ENCODE results near the gene ZBTB5. TPM values are rescaled to one million over a fixed set of nuclear protein-coding genes. Genes with fewer than 3 reads are reported as not detected.

The ZBTB5 gene
- total and polyA plus RNA-seq, 2 of the 13 experiments (the other 11 are each of a cell fraction or from before 2014, with no cell fraction given) = 12.5 to 20.5 TPM

GRCh38 chr9:37464426-37465248 is 613 bp downstream of the ZBTB5 start (continued):
- TF ChIP-seq ZNF276 (CRISPR knock-in tag; IDR thresholded peaks at IDR 0.05; ENCODE audit: low read depth) = 0 out of 2 replicates have a peak, but pooled peaks have one; percentile 23
- TF ChIP-seq ZNF460 (CRISPR knock-in tag; IDR thresholded peaks at IDR 0.05; ENCODE audit: borderline replicate concordance) = no peak
- TF ChIP-seq MXD3 (CRISPR knock-in tag; IDR thresholded peaks at IDR 0.05) = peak; percentile 41; the same call in 1 of the 2 replicates
- no peak; the same call in 1 of the 2 replicates for TF ChIP-seq RAD21 (CRISPR knock-in tag; IDR thresholded peaks at IDR 0.05)
- TF ChIP-seq ZNF746 (CRISPR knock-in tag; IDR thresholded peaks at IDR 0.05) = peak; percentile 71; the same call in 1 of the 2 replicates
- TF ChIP-seq ZNF331 (CRISPR knock-in tag; IDR thresholded peaks at IDR 0.05) = 0 out of 2 replicates have a peak, but pooled peaks have one; percentile 19
- peak; percentile 73 for TF ChIP-seq PHF8 (CRISPR knock-in tag; IDR thresholded peaks at IDR 0.05)
- TF ChIP-seq AHR (CRISPR knock-in tag; IDR thresholded peaks at IDR 0.05) = 0 out of 2 replicates have a peak, but pooled peaks have one; percentile 49
- peak; percentile 34; the same call in 1 of the 2 replicates for TF ChIP-seq ZNF576 (CRISPR knock-in tag; IDR thresholded peaks at IDR 0.05)
- TF ChIP-seq SNAPC5 (CRISPR knock-in tag; IDR thresholded peaks at IDR 0.05; ENCODE audit: borderline replicate concordance) = peak; percentile 32; the same call in 1 of the 2 replicates
- no peak for TF ChIP-seq ZNF883 (CRISPR knock-in tag; IDR thresholded peaks at IDR 0.05; ENCODE audit: not compliant biosample characterization)
- 0 out of 2 replicates have a peak, but pooled peaks have one; percentile 48 for TF ChIP-seq ZNF280B (CRISPR knock-in tag; IDR thresholded peaks at IDR 0.05; ENCODE audit: borderline replicate concordance)
- peak; percentile 46 for TF ChIP-seq RBM39 (IDR thresholded peaks at IDR 0.05; ENCODE audit: low read depth, low read length, poor library complexity, severe bottlenecking)
- no peak for TF ChIP-seq AKNA (CRISPR knock-in tag; IDR thresholded peaks at IDR 0.05; ENCODE audit: borderline replicate concordance)
- no peak for TF ChIP-seq SP4 (CRISPR knock-in tag; IDR thresholded peaks at IDR 0.05)
- TF ChIP-seq TSC22D2 (CRISPR knock-in tag; IDR thresholded peaks at IDR 0.05; ENCODE audit: borderline replicate concordance) = 0 out of 2 replicates have a peak, but pooled peaks have one; percentile 33
- TF ChIP-seq ZNF768 (CRISPR knock-in tag; IDR thresholded peaks at IDR 0.05) = peak; percentile 64; the same call in 1 of the 2 replicates
- 0 out of 2 replicates have a peak, but pooled peaks have one; percentile 40 for TF ChIP-seq MAF1 (CRISPR knock-in tag; IDR thresholded peaks at IDR 0.05; ENCODE audit: borderline replicate concordance)

Data from HepG2 (cell line).